Activated CD8-positive, alpha-beta memory T cell treated with anti-CD3 and anti-CD28 coated beads, Interleukin-2, amount 50 U/mL, for 4 hours (primary cell): ENCODE data around the gene RCBTB2.

Source experiments
- DNase-seq: peaks from one replicate; pipeline ENCODE4 v3.0.0-alpha.2; 2020

Gene RCBTB2

DNA sequence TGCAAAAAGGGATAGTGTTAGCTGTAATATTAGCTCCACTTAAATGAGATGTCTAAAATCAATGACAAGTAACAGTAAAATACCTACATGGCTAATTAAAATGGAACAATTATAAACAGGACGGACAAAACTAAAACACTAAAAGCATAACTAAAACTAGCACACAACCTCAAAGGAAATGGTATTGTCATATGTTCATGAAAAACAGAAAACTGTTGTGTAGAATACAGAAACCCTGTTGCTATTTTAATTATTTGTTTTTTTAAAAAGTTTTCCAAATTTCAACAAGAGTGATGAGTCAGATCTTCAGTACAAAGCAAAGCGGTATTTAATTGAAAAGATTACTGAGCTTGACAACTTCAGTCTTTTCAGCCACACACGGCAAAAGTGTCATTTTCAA, 4.2 kb downstream of the RCBTB2 start:
- DNase-seq = no peak

DNA sequence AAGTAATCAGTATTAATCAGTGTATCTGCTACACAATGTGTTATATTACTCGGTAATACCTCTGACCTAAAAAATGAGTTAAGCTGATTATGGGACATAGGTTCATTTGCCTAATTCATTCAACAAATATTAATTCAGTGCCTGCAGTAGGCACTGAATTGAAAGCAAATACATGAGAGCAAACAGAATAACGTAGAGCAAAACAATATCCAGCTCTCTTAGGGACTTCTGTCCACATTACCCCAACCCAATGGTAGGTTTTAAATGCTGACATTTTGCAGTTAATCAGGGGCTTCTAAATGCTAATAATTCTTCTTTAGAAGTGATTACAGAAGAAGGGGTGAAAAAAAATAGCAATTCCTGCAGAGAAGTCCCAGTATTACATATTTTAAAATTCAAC, 4.9 kb downstream of the RCBTB2 start:
- no peak for DNase-seq

DNA sequence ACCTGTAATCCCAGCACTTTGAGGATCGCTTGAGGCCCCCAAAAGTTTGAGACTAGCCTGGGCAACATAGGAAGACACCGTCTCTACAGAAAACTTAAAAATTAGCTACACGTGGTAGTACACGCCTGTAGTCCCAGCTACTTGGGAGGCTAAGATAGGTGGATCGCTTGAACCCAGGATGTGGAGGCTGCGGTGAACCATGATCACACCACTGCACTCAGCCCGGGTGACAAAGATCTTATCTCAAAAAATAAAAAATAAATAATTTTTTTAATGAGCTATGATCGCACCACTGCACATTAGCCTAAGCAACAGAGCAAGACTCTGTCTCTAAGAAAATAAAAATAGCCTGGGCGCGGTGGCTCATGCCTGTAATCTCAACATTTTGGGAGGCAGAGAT, 6.6 kb downstream of the RCBTB2 start:
- no peak for DNase-seq

- no peak for DNase-seq
Measured at GRCh38 chr13:48518083-48518482, 14.8 kb downstream of the RCBTB2 start.

- DNase-seq = no peak
Measured at GRCh38 chr13:48515732-48516131, 17.1 kb downstream of the RCBTB2 start.

DNA sequence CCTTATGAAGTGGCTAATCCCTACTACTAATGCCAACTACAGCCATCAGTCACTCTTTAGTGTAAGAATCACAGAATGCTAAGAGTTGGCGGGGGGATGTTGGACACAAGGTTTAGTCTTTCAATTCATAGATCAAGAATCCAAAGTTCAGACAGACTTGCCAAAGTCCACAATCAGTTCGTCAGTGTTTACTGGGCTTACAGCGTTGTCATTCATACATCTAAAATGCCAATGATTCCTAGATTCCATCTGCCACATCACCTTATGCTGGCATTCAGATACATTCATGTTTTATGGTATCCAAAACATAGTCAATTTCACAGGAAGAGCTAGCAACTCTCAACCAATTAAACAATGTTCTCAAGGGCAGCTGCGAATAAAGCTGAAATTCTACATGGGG, 18.1 kb downstream of the RCBTB2 start:
- no peak for DNase-seq

- no peak for DNase-seq
Measured at GRCh38 chr13:48511621-48512230, 21.2 kb downstream of the RCBTB2 start.

DNA sequence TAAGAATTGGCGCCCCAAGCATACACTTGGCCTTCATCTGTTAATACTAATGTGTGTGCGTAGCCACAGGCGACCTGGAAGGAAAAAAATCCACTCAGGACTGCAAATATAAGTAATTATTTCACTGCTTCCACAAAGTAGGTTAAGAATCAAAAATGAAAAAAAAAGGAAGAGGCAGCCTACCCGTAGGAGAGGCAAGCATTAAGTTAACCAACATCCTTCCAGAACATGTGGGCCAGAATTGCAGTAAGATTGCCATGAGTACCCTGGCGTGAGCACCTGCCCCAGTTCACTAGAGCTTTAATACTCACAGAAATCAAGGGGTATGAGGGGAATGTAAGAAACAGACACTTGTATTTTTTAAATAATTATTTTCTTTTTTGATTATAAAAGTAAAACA, 22.2 kb downstream of the RCBTB2 start:
- no peak for DNase-seq

DNA sequence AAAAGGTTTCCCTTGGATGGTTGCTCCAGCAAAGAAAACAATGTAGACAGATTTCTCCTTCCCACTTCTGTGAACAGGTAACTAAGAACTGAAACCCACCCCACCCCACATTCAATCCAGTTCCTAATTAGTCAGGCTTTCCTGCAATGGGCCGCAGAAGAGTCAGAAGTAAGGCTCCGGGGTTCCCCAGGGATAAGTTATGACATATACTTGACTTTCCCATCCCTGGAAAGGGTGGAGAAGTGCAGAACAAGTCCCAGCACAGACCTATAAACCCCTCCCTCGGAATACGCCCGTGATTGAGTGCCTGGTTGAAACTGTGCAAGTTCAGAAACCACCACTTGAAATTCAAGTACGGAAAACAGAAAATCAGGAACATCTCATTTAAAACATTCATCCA, 24.9 kb downstream of the RCBTB2 start:
- DNase-seq = no peak

- no peak for DNase-seq
Measured at GRCh38 chr13:48507021-48507420, 25.9 kb downstream of the RCBTB2 start.

DNA sequence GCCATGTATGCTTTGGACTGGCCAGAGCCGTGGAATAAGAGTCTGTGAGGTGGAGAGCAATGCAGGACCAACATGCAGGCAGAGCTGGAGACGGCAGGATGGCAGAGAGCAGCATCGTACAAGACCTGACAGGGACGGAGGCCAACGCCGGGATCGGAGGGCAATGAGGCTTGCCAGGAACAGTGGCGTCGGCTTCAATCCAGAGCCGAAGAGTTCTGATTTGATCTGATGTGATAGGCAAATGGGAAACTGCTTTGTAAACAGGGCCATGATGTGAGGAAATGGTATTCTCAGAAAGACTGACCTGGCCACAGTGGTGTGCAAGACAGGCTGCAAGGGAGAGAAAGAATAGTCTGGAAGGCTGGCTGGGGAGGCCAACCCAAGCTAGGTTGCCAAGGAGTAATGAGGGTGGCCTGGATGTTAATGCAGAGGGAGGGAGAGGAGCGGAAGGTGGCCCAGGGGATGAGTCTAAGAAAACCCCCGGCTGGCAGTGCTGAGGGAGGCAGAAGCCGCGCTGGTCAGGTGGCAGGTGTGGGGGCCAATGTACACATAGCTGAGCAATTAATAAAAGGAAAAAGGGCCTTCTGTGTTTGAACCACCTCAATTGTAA, 26.7 kb downstream of the RCBTB2 start:
- DNase-seq = no peak

DNA sequence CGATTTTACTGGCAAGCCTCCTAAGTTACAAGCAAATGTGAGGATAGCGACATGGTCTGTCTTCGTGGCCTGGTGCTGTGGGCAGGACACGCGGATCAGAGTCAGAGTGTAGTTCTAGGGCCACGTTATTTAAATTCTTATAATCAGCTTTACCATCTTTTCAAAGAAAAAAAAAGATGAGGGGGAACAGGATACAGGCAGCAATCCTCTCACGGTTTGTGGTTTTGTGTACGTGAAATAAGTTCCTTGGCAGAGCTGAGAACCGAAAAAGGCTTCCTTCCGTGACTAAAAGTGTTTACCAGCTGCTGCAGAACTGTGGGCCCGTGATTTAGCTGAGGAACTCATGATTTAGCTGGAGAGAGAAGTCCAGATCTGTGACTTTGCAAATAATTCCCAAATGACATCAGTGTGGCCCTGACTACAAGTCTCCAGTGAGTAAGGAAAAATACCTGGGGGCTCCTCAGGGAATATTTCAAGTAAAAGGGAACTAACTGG, 27.2 kb downstream of the RCBTB2 start:
- no peak for DNase-seq

- no peak for DNase-seq
Measured at GRCh38 chr13:48505012-48505411, 27.9 kb downstream of the RCBTB2 start.

- no peak for DNase-seq
Measured at GRCh38 chr13:48504606-48505005, 28.3 kb downstream of the RCBTB2 start.

- DNase-seq = no peak
Measured at GRCh38 chr13:48502601-48503319, 30.1 kb downstream of the RCBTB2 start.

GRCh38 chr13:48501705-48502104, 31.2 kb downstream of the RCBTB2 start:
- no peak for DNase-seq

DNA sequence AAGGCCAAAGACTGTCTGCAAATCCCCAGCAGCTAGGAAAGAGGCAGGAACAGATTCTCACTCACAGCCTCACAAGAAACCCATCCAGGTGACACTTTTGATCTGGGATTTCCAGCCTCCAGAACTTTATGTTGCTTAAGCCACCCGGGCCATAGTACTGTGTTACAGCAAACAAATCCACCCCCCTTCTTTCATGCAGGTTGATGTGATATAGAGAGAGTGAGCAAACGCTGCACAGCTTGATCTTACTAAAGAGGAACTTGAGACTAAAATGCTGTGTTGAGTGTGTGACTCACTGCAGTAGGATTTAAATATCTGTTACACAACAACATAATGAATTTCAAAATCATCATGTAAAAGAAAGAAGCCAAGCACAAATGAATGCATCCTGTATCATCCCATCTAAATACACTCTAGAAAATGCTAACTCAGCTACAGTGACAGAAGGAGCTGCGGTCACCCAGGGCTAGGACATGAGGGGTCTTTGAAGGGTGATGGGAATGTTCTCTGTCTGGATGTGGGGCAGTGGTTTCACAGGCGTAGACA, 32.2 kb downstream of the RCBTB2 start:
- DNase-seq = no peak

DNA sequence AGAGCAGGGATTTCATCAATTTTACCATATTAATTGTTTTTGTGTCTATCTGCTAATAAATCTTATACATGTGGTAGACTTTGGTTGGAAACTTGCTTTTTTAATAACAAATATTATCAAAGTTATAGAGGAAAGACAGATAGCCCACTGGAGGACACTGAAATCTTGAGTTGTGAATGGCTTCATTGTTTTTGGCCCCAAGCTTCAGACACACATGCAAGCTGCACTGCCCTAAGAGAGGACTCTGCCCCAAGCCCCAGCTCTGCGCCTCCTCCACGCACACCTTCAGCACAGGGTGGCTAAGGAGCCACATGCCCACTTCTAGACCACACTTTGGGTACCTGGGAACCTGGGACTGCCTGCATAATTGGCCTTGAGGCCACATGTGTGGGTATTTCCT, 35.2 kb downstream of the RCBTB2 start:
- no peak for DNase-seq

DNA sequence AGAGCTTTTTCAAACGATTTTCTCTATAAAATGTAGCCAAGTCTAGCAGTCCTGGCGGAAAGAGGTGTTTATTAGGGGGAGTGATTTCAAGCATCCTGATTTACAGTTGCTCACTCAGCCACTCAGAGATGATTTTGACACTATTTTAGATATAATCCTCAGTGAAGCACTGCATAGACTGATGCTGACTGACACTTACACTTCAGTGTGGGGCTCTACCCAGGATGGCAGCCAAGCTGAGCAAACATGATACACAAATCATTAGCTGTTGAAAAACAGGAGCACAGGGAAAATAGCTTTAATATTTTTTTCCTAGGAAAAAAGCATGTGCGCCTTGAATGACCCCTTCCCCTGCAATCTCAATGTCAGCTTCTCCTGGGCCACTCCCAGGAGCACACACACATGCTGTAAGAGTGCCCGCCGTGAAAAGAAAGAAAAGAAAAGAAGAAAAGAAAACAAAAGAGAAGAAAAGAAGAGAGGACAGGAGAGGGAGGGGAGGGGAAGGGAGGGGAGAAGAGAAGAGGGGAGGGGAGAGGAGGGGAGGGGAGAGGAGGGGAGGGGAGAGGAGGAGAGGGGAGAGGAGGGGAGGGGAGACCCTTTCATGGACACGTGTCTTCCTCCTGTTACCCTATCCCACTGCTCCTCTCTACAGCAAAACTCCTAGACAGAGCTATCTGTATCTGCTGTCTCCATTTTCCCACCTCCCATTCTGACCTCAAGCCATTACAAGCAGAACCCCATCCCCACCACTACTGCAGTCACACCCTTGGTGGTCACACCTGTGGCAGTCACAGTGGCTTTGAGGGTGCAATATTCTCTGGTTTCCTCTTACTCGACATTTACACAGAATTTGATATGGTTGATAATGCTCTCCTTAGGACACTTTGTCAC, 36.4 kb downstream of the RCBTB2 start:
- no peak for DNase-seq

DNA sequence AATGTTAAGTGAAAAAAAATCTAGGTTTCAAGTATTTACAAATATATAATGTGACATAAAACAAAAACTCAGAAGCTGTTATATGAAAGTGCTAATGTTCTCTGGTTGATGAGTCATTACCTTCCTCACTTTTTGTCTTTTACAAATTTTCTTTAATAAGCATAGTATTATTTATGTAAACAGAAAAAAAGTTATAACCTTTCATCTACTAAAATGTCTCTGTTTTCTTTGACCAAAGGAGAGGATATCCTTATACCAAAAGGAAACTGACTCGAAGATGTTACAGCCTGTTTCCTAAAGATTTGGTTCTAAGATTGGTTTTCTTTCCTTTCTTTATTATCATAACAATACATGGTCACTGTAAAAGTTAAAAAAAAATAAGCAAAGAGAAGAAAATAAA, 38.0 kb downstream of the RCBTB2 start:
- no peak for DNase-seq

- no peak for DNase-seq
Measured at GRCh38 chr13:48493851-48494250, 39.0 kb downstream of the RCBTB2 start.

GRCh38 chr13:48493066-48493765, 39.7 kb downstream of the RCBTB2 start:
- no peak for DNase-seq
